H9 (cell line): Measurements from ENCODE around the gene MAP2K7. TPM values are rescaled to one million over a fixed set of nuclear protein-coding genes. Genes with fewer than 3 reads are reported as not detected.

ENCODE experiments used
- DNase-seq: peaks from one replicate; pipeline ENCODE4 v3.0.0-alpha.2; 2017
- H2AFZ ChIP-seq: one replicate; pipeline ENCODE4 v1.6.1; 2013; ENCODE audit warnings: mild to moderate bottlenecking, low read length, control low read depth, moderate library complexity
- H2AK5ac ChIP-seq: 2 replicates; pipeline ENCODE4 v1.6.1; 2013; ENCODE audit warnings: low read length, control low read depth, mixed read lengths; ENCODE audit not compliant: insufficient read length
- H2BK120ac ChIP-seq: one replicate; pipeline ENCODE4 v1.6.1; 2013; ENCODE audit warnings: low read depth, mild to moderate bottlenecking, low read length, control low read depth, inconsistent platforms; ENCODE audit not compliant: poor library complexity, severe bottlenecking
- H2BK12ac ChIP-seq: 2 replicates; pipeline ENCODE4 v1.6.1; 2013; ENCODE audit warnings: low read length, control low read depth, mixed read lengths, low read depth; ENCODE audit not compliant: insufficient read length
- H2BK15ac ChIP-seq: 2 replicates; pipeline ENCODE4 v1.6.1; 2013; ENCODE audit warnings: low read depth, low read length, control low read depth
- H2BK20ac ChIP-seq: one replicate; pipeline ENCODE4 v1.6.1; 2013; ENCODE audit warnings: low read depth, mild to moderate bottlenecking, low read length, control low read depth, inconsistent platforms; ENCODE audit not compliant: poor library complexity, severe bottlenecking
- H2BK5ac ChIP-seq: 2 replicates; pipeline ENCODE4 v1.6.1; 2013; ENCODE audit warnings: low read length, control low read depth, mixed read lengths; ENCODE audit not compliant: insufficient read length
- H3K14ac ChIP-seq: 2 replicates; pipeline ENCODE4 v1.6.1; 2013; ENCODE audit warnings: low read length, control low read depth; ENCODE audit not compliant: insufficient read depth
- H3K18ac ChIP-seq: 2 replicates; pipeline ENCODE4 v1.6.1; 2013; ENCODE audit warnings: low read depth, mild to moderate bottlenecking, mixed read lengths, low read length, control low read depth; ENCODE audit not compliant: insufficient read length
- H3K23ac ChIP-seq: 2 replicates; pipeline ENCODE4 v1.6.1; 2013; ENCODE audit warnings: low read length, control low read depth, mixed read lengths, low read depth; ENCODE audit not compliant: insufficient read length
- H3K23me2 ChIP-seq: 2 replicates; pipeline ENCODE4 v1.6.1; 2013; ENCODE audit warnings: low read depth, mild to moderate bottlenecking, mixed read lengths, low read length, control low read depth; ENCODE audit not compliant: insufficient read length, poor library complexity, severe bottlenecking
- H3K27ac ChIP-seq: 2 replicates; pipeline ENCODE4 v1.5.1; 2013; ENCODE audit warnings: low read length, control low read depth, mixed read lengths, low read depth; ENCODE audit not compliant: insufficient read length
- H3K27me3 ChIP-seq: 2 replicates; pipeline ENCODE4 v1.6.1; 2013; ENCODE audit warnings: low read length, control low read depth, inconsistent platforms; ENCODE audit not compliant: insufficient read depth
- H3K4ac ChIP-seq: 2 replicates; pipeline ENCODE4 v1.6.1; 2013; ENCODE audit warnings: low read depth, mild to moderate bottlenecking, control low read depth, inconsistent platforms, low read length, moderate library complexity
- H3K4me1 ChIP-seq: 2 replicates; pipeline ENCODE4 v1.6.1; 2013; ENCODE audit warnings: low read length, control low read depth, inconsistent platforms; ENCODE audit not compliant: insufficient read depth
- H3K4me2 ChIP-seq: 2 replicates; pipeline ENCODE4 v1.6.1; 2013; ENCODE audit warnings: low read length, control low read depth, mixed read lengths; ENCODE audit not compliant: insufficient read length, insufficient read depth
- H3K56ac ChIP-seq: 2 replicates; pipeline ENCODE4 v1.6.1; 2013; ENCODE audit warnings: low read depth, mild to moderate bottlenecking, mixed read lengths, low read length, control low read depth; ENCODE audit not compliant: insufficient read length
- H3K79me1 ChIP-seq: 2 replicates; pipeline ENCODE4 v1.6.1; 2013; ENCODE audit warnings: low read depth, mild to moderate bottlenecking, moderate library complexity, low read length, control low read depth, inconsistent platforms; ENCODE audit not compliant: insufficient read depth, poor library complexity, severe bottlenecking
- H3K79me2 ChIP-seq: 2 replicates; pipeline ENCODE4 v1.6.1; 2013; ENCODE audit warnings: low read length, control low read depth, inconsistent platforms; ENCODE audit not compliant: insufficient read depth
- H3K9ac ChIP-seq: 2 replicates; pipeline ENCODE4 v1.6.1; 2013; ENCODE audit warnings: low read length, control low read depth, mixed read lengths; ENCODE audit not compliant: insufficient read length; ENCODE audit errors: extremely low read depth
- H3K9me3 ChIP-seq: one replicate; pipeline ENCODE4 v1.6.1; 2013; ENCODE audit warnings: low read depth, low read length, inconsistent platforms; ENCODE audit not compliant: control insufficient read depth
- H3T11ph ChIP-seq: one replicate; pipeline ENCODE4 v1.6.1; 2013; ENCODE audit warnings: mild to moderate bottlenecking, low read length, control low read depth, inconsistent platforms
- H4K20me1 ChIP-seq: one replicate; pipeline ENCODE4 v1.6.1; 2013; ENCODE audit not compliant: control insufficient read depth, insufficient read length, insufficient read depth
- H4K5ac ChIP-seq: 2 replicates; pipeline ENCODE4 v1.6.1; 2013; ENCODE audit warnings: low read depth, mild to moderate bottlenecking, mixed read lengths, low read length, control low read depth; ENCODE audit not compliant: insufficient read length
- H4K8ac ChIP-seq: replicated peaks from 2 replicates; pipeline ENCODE4 v1.6.1; 2013; ENCODE audit warnings: low read length, control low read depth, mixed read lengths, low read depth; ENCODE audit not compliant: insufficient read length
- H4K91ac ChIP-seq: 2 replicates; pipeline ENCODE4 v1.6.1; 2013; ENCODE audit warnings: low read depth, mild to moderate bottlenecking, moderate library complexity, mixed read lengths, low read length, control low read depth; ENCODE audit not compliant: insufficient read length
- H3K27ac Mint-ChIP-seq, 3 experiments: 2 replicates in 2 of 3; 3 replicates in 1 of 3; pipeline ENCODE4 v1.8.0; 2020 to 2021; ENCODE audit warnings: mixed read lengths in 3 of 3, mild to moderate bottlenecking in 1 of 3, moderate library complexity in 1 of 3
- H3K27me3 Mint-ChIP-seq: 2 replicates; pipeline ENCODE4 v1.8.0; 2021; ENCODE audit warnings: low read depth, mild to moderate bottlenecking, moderate library complexity, mixed read lengths
- H3K36me3 Mint-ChIP-seq, 3 experiments: 2 replicates in 2 of 3; 3 replicates in 1 of 3; pipeline ENCODE4 v1.8.0; 2020 to 2021; ENCODE audit warnings: low read depth in 3 of 3, mixed read lengths in 3 of 3; ENCODE audit not compliant: insufficient read depth in 1 of 3
- H3K4me1 Mint-ChIP-seq, 2 experiments: 2 replicates each; pipeline ENCODE4 v1.8.0; 2020; ENCODE audit warnings: mixed read lengths in 2 of 2
- H3K4me3 Mint-ChIP-seq, 2 experiments: 2 replicates in 1 of 2; 3 replicates in 1 of 2; pipeline ENCODE4 v1.8.0; 2020 to 2021; ENCODE audit warnings: mild to moderate bottlenecking in 2 of 2, mixed read lengths in 2 of 2, moderate library complexity in 1 of 2
- H3K9me3 Mint-ChIP-seq, 2 experiments: 2 replicates in 1 of 2; 3 replicates in 1 of 2; pipeline ENCODE4 v1.8.0; 2020; ENCODE audit warnings: mild to moderate bottlenecking in 2 of 2, mixed read lengths in 2 of 2, moderate library complexity in 1 of 2
- WGBS: extraction: QIAGEN DNeasy Blood & Tissue Kit; methylation state at CpG from one replicate; pipeline ENCODE4 v1.1.7; 2013; ENCODE audit warnings: missing lambda C conversion rate, low lambda C conversion rate, mixed read lengths; ENCODE audit not compliant: insufficient read length; ENCODE audit errors: extremely low coverage; 5-methylcytosine and 5-hydroxymethylcytosine counted together
- total RNA-seq: library from RNA; stranded (reverse); gene quantifications from 2 replicates; pipeline ENCODE4 v1.2.1, GENCODE V29; 2021
- TF ChIP-seq, protein P1 (sequence below): fragments of 200-600 bp; sonication (generic); conservative IDR thresholded peaks from 3 replicates; pipeline ENCODE4 v1.8.0; 2021; ENCODE audit warnings: antibody characterized with exemption, mild to moderate bottlenecking

Gene MAP2K7
- total RNA-seq, 1 experiment from 2014 or later, result 48.1 TPM

DNA sequence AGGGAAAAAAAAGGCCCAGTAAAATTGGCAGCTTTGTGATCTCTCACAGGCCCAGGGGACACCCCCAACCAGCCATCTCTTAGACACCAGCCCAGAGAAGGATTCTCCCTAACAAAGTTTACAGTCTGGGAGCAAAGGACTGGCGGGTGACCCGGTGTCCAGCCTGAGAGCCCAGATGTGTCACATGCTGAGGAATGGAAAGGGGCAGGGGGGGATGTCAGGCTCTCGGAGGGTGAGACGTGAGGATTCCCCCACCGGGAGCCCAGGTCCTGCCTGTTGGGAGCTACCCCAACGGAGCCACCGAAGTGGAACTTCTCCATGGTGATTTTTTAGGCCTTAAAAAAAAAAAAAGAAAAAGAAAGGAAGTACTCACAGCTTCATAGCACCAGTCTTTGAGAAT is 27.1 kb downstream of the MAP2K7 start:
- H3K14ac ChIP-seq, result no peak overlapping the region
- H3K23ac ChIP-seq, result no peak overlapping the region
- no peak overlapping the region for H2AK5ac ChIP-seq
- TF ChIP-seq, protein P1, sequence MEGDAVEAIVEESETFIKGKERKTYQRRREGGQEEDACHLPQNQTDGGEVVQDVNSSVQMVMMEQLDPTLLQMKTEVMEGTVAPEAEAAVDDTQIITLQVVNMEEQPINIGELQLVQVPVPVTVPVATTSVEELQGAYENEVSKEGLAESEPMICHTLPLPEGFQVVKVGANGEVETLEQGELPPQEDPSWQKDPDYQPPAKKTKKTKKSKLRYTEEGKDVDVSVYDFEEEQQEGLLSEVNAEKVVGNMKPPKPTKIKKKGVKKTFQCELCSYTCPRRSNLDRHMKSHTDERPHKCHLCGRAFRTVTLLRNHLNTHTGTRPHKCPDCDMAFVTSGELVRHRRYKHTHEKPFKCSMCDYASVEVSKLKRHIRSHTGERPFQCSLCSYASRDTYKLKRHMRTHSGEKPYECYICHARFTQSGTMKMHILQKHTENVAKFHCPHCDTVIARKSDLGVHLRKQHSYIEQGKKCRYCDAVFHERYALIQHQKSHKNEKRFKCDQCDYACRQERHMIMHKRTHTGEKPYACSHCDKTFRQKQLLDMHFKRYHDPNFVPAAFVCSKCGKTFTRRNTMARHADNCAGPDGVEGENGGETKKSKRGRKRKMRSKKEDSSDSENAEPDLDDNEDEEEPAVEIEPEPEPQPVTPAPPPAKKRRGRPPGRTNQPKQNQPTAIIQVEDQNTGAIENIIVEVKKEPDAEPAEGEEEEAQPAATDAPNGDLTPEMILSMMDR, result no peak
- no peak overlapping the region for H3K27ac ChIP-seq
- no peak overlapping the region for H2BK5ac ChIP-seq
- H3K4me1 ChIP-seq, result 0 out of 2 replicates have a peak, but pooled peaks cover 4% of the 10 kb centered on the region
- H2BK12ac ChIP-seq, result no peak overlapping the region
- no peak for DNase-seq
- no peaks in the 10 kb centered on the region for H3K27me3 ChIP-seq
- no peak overlapping the region for H3K4ac ChIP-seq
- Mint-ChIP-seq H3K36me3 (peaks cover 18 to 65% (median 45%) of the 10 kb centered on the region in 3 experiments; a peak in 6 of 7 replicates), H3K9me3 (no peaks in the 10 kb centered on the region), H3K4me1 (peaks cover 4 to 9% of the 10 kb centered on the region in 2 experiments), H3K4me3 (no peak overlapping the region; a peak in 1 of 5 replicates), H3K27me3 (no peaks in the 10 kb centered on the region), H3K27ac (no peak overlapping the region)
- no peaks in the 10 kb centered on the region for H3K79me2 ChIP-seq
- no peaks in the 10 kb centered on the region for H4K20me1 ChIP-seq
- no peak overlapping the region for H2BK20ac ChIP-seq
- no peak overlapping the region for H4K5ac ChIP-seq
- no peak overlapping the region for H3K4me2 ChIP-seq
- H2BK120ac ChIP-seq, result no peak overlapping the region
- WGBS, result no CpG with 5 or more reads among the region's 7 CpGs
- H3T11ph ChIP-seq, result no peak overlapping the region
- H3K18ac ChIP-seq, result no peak overlapping the region
- no peak overlapping the region for H4K8ac ChIP-seq
- no peak overlapping the region for H2BK15ac ChIP-seq
- H4K91ac ChIP-seq, result no peak overlapping the region
- no peak overlapping the region for H3K56ac ChIP-seq
- H3K9me3 ChIP-seq, result no peaks in the 10 kb centered on the region
- H3K9ac ChIP-seq, result no peak overlapping the region
- no peaks in the 10 kb centered on the region for H3K79me1 ChIP-seq
- H3K23me2 ChIP-seq, result no peaks in the 10 kb centered on the region
- no peak overlapping the region for H2AFZ ChIP-seq
